Nephron progenitor cell (in vitro differentiated cells): Measurements from ENCODE around the gene ZNF646.
A peak's percentile ranks its signal among the peaks of the same experiment; 100 is the strongest.

ENCODE experiments used
- DNase-seq: peaks from one replicate; pipeline ENCODE4 v3.0.0; 2021
- H3K27ac Mint-ChIP-seq: 2 replicates; pipeline ENCODE4 v1.8.0; 2021; ENCODE audit warnings: mild to moderate bottlenecking, moderate library complexity, mixed read lengths
- H3K27me3 Mint-ChIP-seq: 2 replicates; pipeline ENCODE4 v1.8.0; 2021; ENCODE audit warnings: mild to moderate bottlenecking, low read depth, mixed read lengths; ENCODE audit not compliant: poor library complexity
- H3K36me3 Mint-ChIP-seq: 2 replicates; pipeline ENCODE4 v1.8.0; 2021; ENCODE audit warnings: low read depth, mixed read lengths
- H3K4me1 Mint-ChIP-seq: 2 replicates; pipeline ENCODE4 v1.8.0; 2021; ENCODE audit warnings: mixed read lengths
- H3K4me3 Mint-ChIP-seq: 2 replicates; pipeline ENCODE4 v1.8.0; 2021; ENCODE audit warnings: mild to moderate bottlenecking, moderate library complexity, mixed read lengths
- H3K9me3 Mint-ChIP-seq: 2 replicates; pipeline ENCODE4 v1.8.0; 2021; ENCODE audit warnings: mild to moderate bottlenecking, moderate library complexity, mixed read lengths
- CTCF ChIP-seq: fragments of 200-600 bp; sonication (generic); IDR thresholded peaks from 2 replicates; pipeline ENCODE4 v1.5.0; 2021; ENCODE audit warnings: antibody characterized with exemption

Gene ZNF646

GRCh38 chr16:31067342-31067741 is 6.9 kb upstream of the ZNF646 start:
- peaks cover 34% of the 10 kb centered on the region for H3K36me3 Mint-ChIP-seq
- TF ChIP-seq CTCF, result no peak

GRCh38 chr16:31071861-31072260 is 2.4 kb upstream of the ZNF646 start:
- TF ChIP-seq CTCF, result no peak
- H3K4me3 Mint-ChIP-seq, result peak overlapping the region; percentile 94
- no peaks in the 10 kb centered on the region for H3K9me3 Mint-ChIP-seq
- no peak overlapping the region for H3K27ac Mint-ChIP-seq
- DNase-seq, result no peak
- peaks cover 32% of the 10 kb centered on the region for H3K4me1 Mint-ChIP-seq
- peaks cover 3% of the 10 kb centered on the region for H3K27me3 Mint-ChIP-seq
- H3K36me3 Mint-ChIP-seq, result peaks cover 11% of the 10 kb centered on the region

More at GRCh38 chr16:31067342-31067741, 6.9 kb upstream of the ZNF646 start:
- H3K9me3 Mint-ChIP-seq, result no peaks in the 10 kb centered on the region
- H3K4me1 Mint-ChIP-seq, result peaks cover 16% of the 10 kb centered on the region
- no peak overlapping the region for H3K27ac Mint-ChIP-seq
- H3K27me3 Mint-ChIP-seq, result peaks cover 3% of the 10 kb centered on the region
- no peak for DNase-seq
- no peak overlapping the region for H3K4me3 Mint-ChIP-seq

GRCh38 chr16:31072540-31073141 is 1.6 kb upstream of the ZNF646 start:
- H3K27ac Mint-ChIP-seq, result peak overlapping the region; percentile 91
- peaks cover 13% of the 10 kb centered on the region for H3K36me3 Mint-ChIP-seq
- no peak for TF ChIP-seq CTCF
- peaks cover 32% of the 10 kb centered on the region for H3K4me1 Mint-ChIP-seq
- no peaks in the 10 kb centered on the region for H3K9me3 Mint-ChIP-seq
- DNase-seq, result peak; percentile 23
- H3K27me3 Mint-ChIP-seq, result peaks cover 3% of the 10 kb centered on the region
- H3K4me3 Mint-ChIP-seq, result peak overlapping the region; percentile 94

- Mint-ChIP-seq H3K27ac (peak overlapping the region; percentile 93), H3K27me3 (peaks cover 3% of the 10 kb centered on the region), H3K4me3 (peak overlapping the region; percentile 97), H3K36me3 (peaks cover 20% of the 10 kb centered on the region), H3K9me3 (no peaks in the 10 kb centered on the region), H3K4me1 (peaks cover 32% of the 10 kb centered on the region)
- peak; percentile 93 for DNase-seq
- TF ChIP-seq CTCF, result no peak
Observed at GRCh38 chr16:31073142-31073969, 866 bp upstream of the ZNF646 start.

GRCh38 chr16:31074814-31075183 is 577 bp downstream of the ZNF646 start:
- Mint-ChIP-seq H3K4me1 (peaks cover 25% of the 10 kb centered on the region), H3K9me3 (no peaks in the 10 kb centered on the region), H3K4me3 (peak overlapping the region; percentile 97), H3K36me3 (peaks cover 26% of the 10 kb centered on the region), H3K27me3 (peaks cover 3% of the 10 kb centered on the region), H3K27ac (peak overlapping the region; percentile 93)
- TF ChIP-seq CTCF, result no peak
- DNase-seq, result no peak
